ENCODE measurements around the gene POP4.

Gene POP4

DNA sequence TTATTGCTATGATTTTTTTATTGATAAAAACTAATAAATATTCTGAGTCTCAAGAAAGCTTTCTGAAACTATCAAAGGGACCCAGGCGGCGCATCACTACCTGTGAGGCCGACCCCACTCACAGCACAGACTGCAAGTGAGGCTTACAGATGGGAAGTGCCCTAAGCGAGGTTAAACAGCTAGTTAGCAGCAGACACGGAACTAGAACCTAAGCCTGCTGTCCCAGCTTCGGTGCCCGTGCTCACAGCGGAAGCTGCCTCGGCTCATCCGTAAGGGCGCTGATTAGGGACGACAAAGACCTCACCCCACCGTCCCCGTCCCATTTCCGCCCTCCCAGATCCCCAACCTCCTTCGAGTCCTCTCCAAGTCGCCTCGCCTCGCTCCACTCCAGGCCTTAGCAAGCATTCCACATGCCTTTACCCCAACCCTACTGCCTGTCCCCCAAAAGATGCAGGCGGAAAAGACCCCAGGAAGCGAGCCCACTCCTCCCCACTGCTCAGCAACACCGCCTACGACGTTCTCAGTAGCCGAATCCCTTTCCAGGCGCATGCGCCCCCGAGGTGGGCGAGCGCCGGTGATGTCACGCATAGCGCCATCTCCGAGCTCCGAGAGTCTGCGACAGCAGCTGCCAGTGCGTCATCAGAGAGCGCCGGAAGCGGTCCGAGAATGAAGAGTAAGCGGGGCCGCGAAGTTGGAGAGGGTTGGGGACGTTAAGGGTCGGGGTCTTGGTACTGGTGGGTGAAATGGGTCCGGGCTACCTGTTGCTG is at the start of gene POP4 (continued):
- TF ChIP-seq ZNF518A (tag by site-specific recombination; conservative IDR thresholded peaks at IDR 0.05; ENCODE audit: low read depth) = peak; percentile 86
- peak; percentile 94 for TF ChIP-seq ZBTB11 (tag by site-specific recombination; conservative IDR thresholded peaks at IDR 0.05; ENCODE audit: low read depth)
- no peak for TF ChIP-seq ZNF473 (tag by site-specific recombination; IDR thresholded peaks at IDR 0.05)
- TF ChIP-seq ZNF394 (tag by site-specific recombination; IDR thresholded peaks at IDR 0.05; ENCODE audit: borderline replicate concordance) = peak; percentile 52; the same call in 1 of the 2 replicates
- peak; percentile 99 for TF ChIP-seq ZFHX2 (tag by site-specific recombination; conservative IDR thresholded peaks at IDR 0.05)
- TF ChIP-seq ZNF701 (tag by site-specific recombination; IDR thresholded peaks at IDR 0.05) = 0 out of 2 replicates have a peak, but pooled peaks have one; percentile 50
- TF ChIP-seq ZNF174 (tag by site-specific recombination; IDR thresholded peaks at IDR 0.05) = no peak
- TF ChIP-seq, protein P1, sequence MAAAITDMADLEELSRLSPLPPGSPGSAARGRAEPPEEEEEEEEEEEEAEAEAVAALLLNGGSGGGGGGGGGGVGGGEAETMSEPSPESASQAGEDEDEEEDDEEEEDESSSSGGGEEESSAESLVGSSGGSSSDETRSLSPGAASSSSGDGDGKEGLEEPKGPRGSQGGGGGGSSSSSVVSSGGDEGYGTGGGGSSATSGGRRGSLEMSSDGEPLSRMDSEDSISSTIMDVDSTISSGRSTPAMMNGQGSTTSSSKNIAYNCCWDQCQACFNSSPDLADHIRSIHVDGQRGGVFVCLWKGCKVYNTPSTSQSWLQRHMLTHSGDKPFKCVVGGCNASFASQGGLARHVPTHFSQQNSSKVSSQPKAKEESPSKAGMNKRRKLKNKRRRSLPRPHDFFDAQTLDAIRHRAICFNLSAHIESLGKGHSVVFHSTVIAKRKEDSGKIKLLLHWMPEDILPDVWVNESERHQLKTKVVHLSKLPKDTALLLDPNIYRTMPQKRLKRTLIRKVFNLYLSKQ (tag by site-specific recombination; IDR thresholded peaks at IDR 0.05; ENCODE audit: borderline replicate concordance) = no peak
- no peak for TF ChIP-seq ZNF214 (tag by site-specific recombination; IDR thresholded peaks at IDR 0.05; ENCODE audit: borderline replicate concordance)
- TF ChIP-seq PRDM1 (tag by site-specific recombination; IDR thresholded peaks at IDR 0.05) = no peak
- no peak; the same call in 1 of the 2 replicates for TF ChIP-seq ZNF558 (tag by site-specific recombination; IDR thresholded peaks at IDR 0.05)
- peak; percentile 96 for TF ChIP-seq ZBTB7A (tag by site-specific recombination; IDR thresholded peaks at IDR 0.05; ENCODE audit: low read depth)
- TF ChIP-seq, protein P2, sequence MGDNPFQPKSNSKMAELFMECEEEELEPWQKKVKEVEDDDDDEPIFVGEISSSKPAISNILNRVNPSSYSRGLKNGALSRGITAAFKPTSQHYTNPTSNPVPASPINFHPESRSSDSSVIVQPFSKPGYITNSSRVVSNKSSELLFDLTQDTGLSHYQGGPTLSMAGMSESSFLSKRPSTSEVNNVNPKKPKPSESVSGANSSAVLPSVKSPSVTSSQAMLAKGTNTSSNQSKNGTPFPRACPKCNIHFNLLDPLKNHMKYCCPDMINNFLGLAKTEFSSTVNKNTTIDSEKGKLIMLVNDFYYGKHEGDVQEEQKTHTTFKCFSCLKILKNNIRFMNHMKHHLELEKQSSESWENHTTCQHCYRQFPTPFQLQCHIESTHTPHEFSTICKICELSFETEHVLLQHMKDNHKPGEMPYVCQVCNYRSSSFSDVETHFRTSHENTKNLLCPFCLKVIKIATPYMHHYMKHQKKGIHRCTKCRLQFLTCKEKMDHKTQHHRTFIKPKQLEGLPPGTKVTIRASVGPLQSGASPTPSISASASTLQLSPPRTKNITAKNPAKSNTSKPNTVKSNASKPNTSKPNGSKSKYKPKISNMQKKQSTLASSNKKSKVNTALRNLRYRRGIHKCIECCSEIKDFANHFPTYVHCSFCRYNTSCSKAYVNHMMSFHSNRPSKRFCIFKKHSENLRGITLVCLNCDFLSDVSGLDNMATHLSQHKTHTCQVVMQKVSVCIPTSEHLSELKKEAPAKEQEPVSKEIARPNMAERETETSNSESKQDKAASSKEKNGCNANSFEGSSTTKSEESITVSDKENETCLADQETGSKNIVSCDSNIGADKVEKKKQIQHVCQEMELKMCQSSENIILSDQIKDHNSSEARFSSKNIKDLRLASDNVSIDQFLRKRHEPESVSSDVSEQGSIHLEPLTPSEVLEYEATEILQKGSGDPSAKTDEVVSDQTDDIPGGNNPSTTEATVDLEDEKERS (tag by site-specific recombination; IDR thresholded peaks at IDR 0.05) = peak; percentile 63; the same call in 1 of the 2 replicates
- peak; percentile 83 for TF ChIP-seq PRDM10 (tag by site-specific recombination; IDR thresholded peaks at IDR 0.05)
- TF ChIP-seq ZNF114 (tag by site-specific recombination; IDR thresholded peaks at IDR 0.05) = no peak
- TF ChIP-seq, protein P3, sequence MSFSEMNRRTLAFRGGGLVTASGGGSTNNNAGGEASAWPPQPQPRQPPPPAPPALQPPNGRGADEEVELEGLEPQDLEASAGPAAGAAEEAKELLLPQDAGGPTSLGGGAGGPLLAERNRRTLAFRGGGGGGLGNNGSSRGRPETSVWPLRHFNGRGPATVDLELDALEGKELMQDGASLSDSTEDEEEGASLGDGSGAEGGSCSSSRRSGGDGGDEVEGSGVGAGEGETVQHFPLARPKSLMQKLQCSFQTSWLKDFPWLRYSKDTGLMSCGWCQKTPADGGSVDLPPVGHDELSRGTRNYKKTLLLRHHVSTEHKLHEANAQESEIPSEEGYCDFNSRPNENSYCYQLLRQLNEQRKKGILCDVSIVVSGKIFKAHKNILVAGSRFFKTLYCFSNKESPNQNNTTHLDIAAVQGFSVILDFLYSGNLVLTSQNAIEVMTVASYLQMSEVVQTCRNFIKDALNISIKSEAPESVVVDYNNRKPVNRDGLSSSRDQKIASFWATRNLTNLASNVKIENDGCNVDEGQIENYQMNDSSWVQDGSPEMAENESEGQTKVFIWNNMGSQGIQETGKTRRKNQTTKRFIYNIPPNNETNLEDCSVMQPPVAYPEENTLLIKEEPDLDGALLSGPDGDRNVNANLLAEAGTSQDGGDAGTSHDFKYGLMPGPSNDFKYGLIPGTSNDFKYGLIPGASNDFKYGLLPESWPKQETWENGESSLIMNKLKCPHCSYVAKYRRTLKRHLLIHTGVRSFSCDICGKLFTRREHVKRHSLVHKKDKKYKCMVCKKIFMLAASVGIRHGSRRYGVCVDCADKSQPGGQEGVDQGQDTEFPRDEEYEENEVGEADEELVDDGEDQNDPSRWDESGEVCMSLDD (tag by site-specific recombination; IDR thresholded peaks at IDR 0.05) = peak; percentile 98
- TF ChIP-seq KLF1 (tag by site-specific recombination; IDR thresholded peaks at IDR 0.05) = 0 out of 2 replicates have a peak, but pooled peaks have one; percentile 64

Data from HEK293 (cell line).